ENCODE results near the gene HHATL. TPM values are rescaled to one million over a fixed set of nuclear protein-coding genes. Genes with fewer than 3 reads are reported as not detected.

The HHATL gene
- total and polyA plus RNA-seq, 5 experiments from 2014 or later, result not detected

- Mint-ChIP-seq H3K27me3 (peaks cover 0 to 19% (median 10%) of the 10 kb centered on the region in 5 donors), H3K4me1 (peaks cover 2 to 11% (median 5%) of the 10 kb centered on the region in 4 donors), H3K36me3 (no peaks in the 10 kb centered on the region), H3K4me3 (no peak overlapping the region), H3K9me3 (no peaks in the 10 kb centered on the region), H3K27ac (no peak overlapping the region)
- ATAC-seq, result no peak
- no peak for DNase-seq
- POLR2A ChIA-PET, result no interaction called here
These were observed 4.2 kb downstream of the HHATL start for GRCh38 chr3:42698216-42698910.

- no peaks in the 10 kb centered on the region for H3K9me3 Mint-ChIP-seq
- H3K27ac Mint-ChIP-seq, result no peak overlapping the region
- no peaks in the 10 kb centered on the region for H3K36me3 Mint-ChIP-seq
- ATAC-seq (no peak), DNase-seq (no peak)
- peaks cover 2 to 11% (median 5%) of the 10 kb centered on the region in 4 donors for H3K4me1 Mint-ChIP-seq
- peaks cover 0 to 11% (median 6%) of the 10 kb centered on the region in 5 donors for H3K27me3 Mint-ChIP-seq
- H3K4me3 Mint-ChIP-seq, result no peak overlapping the region
- POLR2A ChIA-PET, result no interaction called here
These were observed 5.1 kb downstream of the HHATL start for GRCh38 chr3:42697289-42698051.

GRCh38 chr3:42696356-42697288, 6.0 kb downstream of the HHATL start:
- no peak for DNase-seq
- ATAC-seq, result no peak
- Mint-ChIP-seq H3K27ac (no peak overlapping the region), H3K9me3 (no peaks in the 10 kb centered on the region), H3K36me3 (no peaks in the 10 kb centered on the region), H3K4me1 (peaks cover 2 to 11% (median 5%) of the 10 kb centered on the region in 4 donors), H3K4me3 (no peak overlapping the region), H3K27me3 (peaks cover 0 to 11% (median 6%) of the 10 kb centered on the region in 5 donors)
- POLR2A ChIA-PET, result no interaction called here

- Mint-ChIP-seq H3K27me3 (peaks cover 0 to 6% (median 0%) of the 10 kb centered on the region in 5 donors), H3K4me3 (no peak overlapping the region), H3K27ac (no peak overlapping the region), H3K4me1 (peaks cover 0 to 8% (median 1%) of the 10 kb centered on the region in 4 donors), H3K9me3 (peaks cover 0 to 2% (median 0%) of the 10 kb centered on the region in 9 donors), H3K36me3 (no peaks in the 10 kb centered on the region)
- ATAC-seq (no peak), DNase-seq (no peak)
- POLR2A ChIA-PET, result no interaction called here
These were observed 8.2 kb downstream of the HHATL start for GRCh38 chr3:42694366-42694765.

DNA sequence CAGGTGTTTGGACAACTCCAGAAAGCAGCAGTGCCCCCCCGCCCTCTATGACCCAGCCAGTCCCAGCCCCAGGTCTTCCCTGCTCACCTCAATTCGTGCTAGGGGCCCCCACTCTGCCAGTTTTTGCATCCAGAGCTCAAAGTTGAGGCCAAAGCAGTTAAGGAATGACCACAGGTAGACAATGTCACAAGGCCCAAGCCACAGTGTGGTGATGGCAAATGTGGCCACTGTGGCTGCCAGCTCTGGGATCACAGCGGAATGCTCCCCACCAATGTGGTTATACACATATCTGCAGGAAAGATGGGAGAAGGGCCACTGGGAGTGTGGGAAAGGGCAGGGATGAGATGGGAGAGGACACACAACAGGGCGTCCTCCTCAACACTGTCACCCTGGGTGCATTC, 9.1 kb downstream of the HHATL start:
- no peak for ATAC-seq
- POLR2A ChIA-PET, result no interaction called here

DNA sequence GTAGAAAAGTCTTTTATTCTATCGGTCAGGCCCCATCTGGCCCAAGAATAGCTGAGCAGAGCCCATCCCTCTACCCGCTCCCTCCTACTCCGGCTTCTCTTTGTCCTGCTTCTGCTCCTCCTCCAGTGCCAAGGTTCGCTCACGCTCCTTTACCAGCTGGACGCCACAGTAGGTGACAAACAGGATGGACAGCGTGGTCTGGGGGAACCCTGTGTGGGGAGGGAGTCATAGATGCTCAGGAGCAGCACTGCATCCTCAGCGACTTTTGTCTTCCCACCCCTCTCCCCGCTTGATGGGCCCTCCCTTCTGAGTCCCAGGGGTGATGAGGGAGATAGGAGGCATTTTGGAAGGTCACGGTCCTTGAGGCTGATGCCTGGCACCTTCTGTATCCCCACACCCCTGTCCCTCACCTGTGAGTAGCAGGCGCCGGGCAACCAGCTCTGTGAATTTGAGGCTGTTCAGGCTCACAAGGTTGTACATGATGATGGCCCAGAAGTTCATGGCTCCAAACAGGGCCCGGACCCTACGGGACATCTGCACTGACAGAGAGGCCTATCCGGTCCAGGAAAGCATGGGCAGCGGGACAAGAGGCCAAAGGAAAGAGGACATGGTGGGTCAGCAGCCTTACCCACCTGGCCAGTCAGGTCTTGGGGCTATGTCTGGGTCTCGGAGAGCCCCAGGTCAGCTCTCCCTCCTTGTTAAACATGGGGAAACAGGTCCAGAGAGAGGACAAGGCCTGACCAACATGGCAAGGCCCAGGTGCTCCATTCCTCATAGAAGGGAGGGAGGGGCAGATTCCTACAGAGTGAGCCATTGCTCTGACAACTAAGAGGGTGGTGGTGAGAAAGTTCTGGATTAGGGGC, 9.7 kb downstream of the HHATL start:
- ATAC-seq, result no peak
- no peak overlapping the region for H3K4me3 Mint-ChIP-seq
- DNase-seq, result no peak
- peaks cover 0 to 6% (median 0%) of the 10 kb centered on the region in 5 donors for H3K27me3 Mint-ChIP-seq
- H3K36me3 Mint-ChIP-seq, result no peaks in the 10 kb centered on the region
- POLR2A ChIA-PET, result no interaction called here
- H3K9me3 Mint-ChIP-seq, result peaks cover 0 to 2% (median 0%) of the 10 kb centered on the region in 9 donors
- no peaks in the 10 kb centered on the region for H3K4me1 Mint-ChIP-seq
- H3K27ac Mint-ChIP-seq, result no peak overlapping the region

More for the DNA sequence above, 9.1 kb downstream of the HHATL start:
- DNase-seq, result no peak
- peaks cover 0 to 6% (median 0%) of the 10 kb centered on the region in 5 donors for H3K27me3 Mint-ChIP-seq
- no peaks in the 10 kb centered on the region for H3K36me3 Mint-ChIP-seq
- H3K27ac Mint-ChIP-seq, result no peak overlapping the region
- peaks cover 0 to 3% (median 0%) of the 10 kb centered on the region in 4 donors for H3K4me1 Mint-ChIP-seq
- H3K4me3 Mint-ChIP-seq, result no peak overlapping the region
- H3K9me3 Mint-ChIP-seq, result peaks cover 0 to 2% (median 0%) of the 10 kb centered on the region in 9 donors

DNA sequence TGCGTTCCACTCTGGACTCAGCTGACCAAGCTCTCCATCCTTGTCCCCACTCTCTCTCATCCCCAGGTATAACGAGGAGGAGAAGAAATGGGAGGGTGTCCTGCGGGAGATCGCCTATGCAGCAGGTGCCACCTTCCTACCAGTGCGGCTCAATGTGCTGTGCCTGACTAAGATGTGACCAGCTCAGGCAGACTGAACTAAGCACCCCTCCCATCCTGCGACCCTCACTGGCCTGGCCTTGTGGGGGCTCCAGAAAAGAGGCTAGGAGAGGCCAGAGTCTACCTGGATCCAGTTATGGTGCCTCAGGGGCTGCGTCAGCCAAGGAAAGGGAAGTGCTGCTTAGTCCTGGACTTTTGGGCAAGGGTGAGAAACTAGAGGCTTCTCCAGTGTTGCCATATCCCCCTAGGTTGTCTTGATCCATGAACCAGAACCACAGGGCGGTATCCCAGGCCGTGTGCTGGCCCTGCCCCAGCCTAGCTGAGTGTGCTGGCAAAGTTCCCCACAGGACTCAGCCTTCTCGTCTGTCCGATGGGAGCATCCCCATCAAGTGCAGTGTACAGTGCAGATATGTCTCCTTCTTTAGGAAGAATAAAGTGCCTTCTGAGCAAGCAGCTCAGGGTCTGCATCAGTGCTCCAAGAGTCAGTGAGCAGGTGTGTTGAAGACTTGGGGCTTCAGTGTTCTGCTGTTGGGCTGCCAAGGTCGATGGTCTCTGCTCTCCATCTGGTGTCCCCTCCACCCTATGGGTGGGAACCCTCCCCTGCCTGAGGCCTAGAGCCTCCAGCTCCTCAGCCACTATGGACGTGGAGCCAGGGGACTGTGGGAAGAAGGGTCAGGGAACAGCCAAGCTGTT, 10.6 kb downstream of the HHATL start:
- no peak for ATAC-seq
- POLR2A ChIA-PET, result no interaction called here
- Mint-ChIP-seq H3K27ac (no peak overlapping the region), H3K27me3 (peaks cover 0 to 6% (median 0%) of the 10 kb centered on the region in 5 donors), H3K36me3 (no peaks in the 10 kb centered on the region), H3K9me3 (peaks cover 0 to 2% (median 0%) of the 10 kb centered on the region in 9 donors), H3K4me3 (no peak overlapping the region), H3K4me1 (no peaks in the 10 kb centered on the region)
- DNase-seq, result no peak

DNA sequence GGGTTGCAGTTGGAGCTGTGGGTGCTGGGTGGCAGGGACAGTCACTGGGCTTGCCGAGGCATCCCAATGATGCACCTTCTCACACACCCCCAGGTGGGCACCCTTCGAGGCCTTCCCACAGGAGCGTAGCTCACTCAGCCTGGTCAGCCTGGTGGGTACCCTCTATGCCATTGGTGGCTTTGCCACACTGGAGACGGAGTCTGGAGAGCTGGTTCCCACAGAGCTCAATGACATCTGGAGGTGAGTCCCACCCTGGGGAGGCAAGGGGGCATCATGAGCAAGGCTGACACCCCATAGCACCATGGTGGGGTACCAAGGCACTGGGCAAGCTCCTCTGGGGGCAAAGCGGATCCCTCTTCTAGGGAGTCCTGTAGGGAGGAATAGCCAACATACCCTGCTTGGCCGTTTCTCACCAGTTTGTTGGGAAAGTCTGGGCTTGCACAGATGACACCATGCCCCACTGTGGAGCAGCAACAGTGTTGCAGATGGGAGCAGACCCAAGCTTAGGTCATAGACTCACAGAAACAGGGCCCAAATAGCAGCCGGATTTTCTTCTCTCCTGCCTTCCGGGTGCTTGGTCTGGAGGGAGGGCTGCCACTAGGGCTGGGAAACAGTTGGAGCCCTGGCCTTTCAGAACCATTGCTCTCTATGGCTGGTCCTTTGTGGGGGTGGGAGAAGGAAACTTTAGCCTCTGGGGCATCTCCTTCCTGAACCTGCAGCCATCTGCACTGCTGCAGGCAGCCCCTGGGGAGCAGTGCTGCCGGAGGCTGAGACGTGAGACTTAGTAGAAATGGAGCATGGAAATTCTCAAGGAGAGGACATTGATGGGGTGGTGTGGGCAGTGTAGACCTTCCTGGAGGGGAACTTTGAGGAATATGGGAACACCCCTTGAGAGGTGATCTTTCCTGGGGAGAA, 11.6 kb downstream of the HHATL start:
- Mint-ChIP-seq H3K27ac (peak overlapping the region in 1 of 10 donors; percentile 65), H3K4me1 (peaks cover 0 to 1% (median 0%) of the 10 kb centered on the region in 4 donors), H3K4me3 (no peak overlapping the region), H3K9me3 (peaks cover 0 to 2% (median 0%) of the 10 kb centered on the region in 9 donors), H3K36me3 (no peaks in the 10 kb centered on the region), H3K27me3 (peaks cover 0 to 16% (median 3%) of the 10 kb centered on the region in 5 donors)
- ATAC-seq, result no peak
- no peak for DNase-seq
- POLR2A ChIA-PET, result no interaction called here

GRCh38 chr3:42690191-42690590, 12.4 kb downstream of the HHATL start:
- DNase-seq (no peak), ATAC-seq (no peak)
- H3K9me3 Mint-ChIP-seq, result peaks cover 0 to 2% (median 0%) of the 10 kb centered on the region in 9 donors
- POLR2A ChIA-PET, result no interaction called here
- H3K27ac Mint-ChIP-seq, result no peak overlapping the region
- no peaks in the 10 kb centered on the region for H3K36me3 Mint-ChIP-seq
- H3K4me1 Mint-ChIP-seq, result peaks cover 2 to 5% (median 2%) of the 10 kb centered on the region in 4 donors
- peaks cover 0 to 23% (median 8%) of the 10 kb centered on the region in 5 donors for H3K27me3 Mint-ChIP-seq
- H3K4me3 Mint-ChIP-seq, result no peak overlapping the region

DNA sequence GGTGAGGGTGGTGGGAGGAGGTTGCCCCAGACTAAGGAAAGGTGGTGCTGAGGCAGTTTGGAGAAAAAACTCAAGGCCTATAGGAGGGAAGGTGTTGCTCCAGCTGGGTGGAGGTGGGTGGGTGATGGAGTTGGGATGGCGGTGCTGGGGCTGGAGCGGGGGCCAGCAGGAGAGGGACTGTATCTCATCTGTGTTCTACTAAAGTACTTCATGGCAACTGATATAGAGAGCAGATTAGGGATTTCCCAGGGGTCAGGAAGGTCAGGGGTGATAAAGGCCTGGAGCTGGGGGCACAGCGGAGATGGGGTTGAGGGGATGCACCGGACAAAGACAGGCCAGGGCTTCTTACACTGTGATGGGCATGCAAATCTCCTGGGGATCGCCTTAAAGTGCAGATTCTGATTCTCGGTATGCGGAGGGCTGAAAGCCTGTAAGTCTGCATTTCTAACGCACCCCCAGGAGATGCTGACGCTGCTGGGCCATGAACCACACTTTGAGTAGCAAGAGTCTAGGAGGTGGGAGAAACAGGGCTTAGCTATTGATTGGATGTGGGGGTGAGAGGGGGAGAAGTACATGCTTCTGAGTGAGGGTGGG, 13.1 kb downstream of the HHATL start:
- ATAC-seq (no peak), DNase-seq (no peak)
- H3K36me3 Mint-ChIP-seq, result no peaks in the 10 kb centered on the region
- peaks cover 0 to 2% (median 0%) of the 10 kb centered on the region in 9 donors for H3K9me3 Mint-ChIP-seq
- H3K4me3 Mint-ChIP-seq, result no peak overlapping the region
- peaks cover 2 to 5% (median 2%) of the 10 kb centered on the region in 4 donors for H3K4me1 Mint-ChIP-seq
- no peak overlapping the region for H3K27ac Mint-ChIP-seq
- H3K27me3 Mint-ChIP-seq, result peaks cover 1 to 23% (median 8%) of the 10 kb centered on the region in 5 donors
- POLR2A ChIA-PET, result no interaction called here
